ENCODE data around the gene ANKMY1. TPM values are rescaled to one million over a fixed set of nuclear protein-coding genes. Genes with fewer than 3 reads are reported as not detected.
A peak's percentile ranks its signal among the peaks of the same experiment; 100 is the strongest.

The ANKMY1 gene
- total and polyA plus RNA-seq, 2 experiments from 2014 or later = 2.3 to 8.9 TPM

- ATAC-seq (peak; percentile 98), DNase-seq (ENCODE audit: low spot score) (peak; percentile 79)
- Mint-ChIP-seq H3K27me3 (ENCODE audit: insufficient read depth, low read depth, poor library complexity) (peaks cover 2% of the 10 kb centered on the region), H3K9me3 (no peaks in the 10 kb centered on the region), H3K4me1 (no peaks in the 10 kb centered on the region), H3K4me3 (peak overlapping the region; percentile 44; the same call in 1 of the 3 replicates), H3K36me3 (ENCODE audit: low read depth) (peaks cover 2% of the 10 kb centered on the region; the same call in 1 of the 3 replicates), H3K27ac (no peak overlapping the region)
- Histone ChIP-seq H3K4me3 (no peak overlapping the region), H3K36me3 (ENCODE audit: insufficient read depth) (no peaks in the 10 kb centered on the region), H3K4me1 (ENCODE audit: insufficient read depth) (no peaks in the 10 kb centered on the region), H2AFZ (0 out of 2 replicates have a peak overlapping the region, but pooled peaks have one; percentile 84), H3K27me3 (ENCODE audit: insufficient read depth) (no peaks in the 10 kb centered on the region), H4K20me1 (replicated peaks; ENCODE audit: insufficient read depth) (no peaks in the 10 kb centered on the region; the same call in 1 of the 2 replicates), H3K4me2 (no peak overlapping the region), H3K27ac (ENCODE audit: low read depth) (no peak overlapping the region), H3K9me2 (ENCODE audit: insufficient read depth) (no peaks in the 10 kb centered on the region), H3F3A (replicated peaks; ENCODE audit: low read depth) (no peaks in the 10 kb centered on the region), H3K79me2 (replicated peaks; ENCODE audit: insufficient read depth) (no peaks in the 10 kb centered on the region)
- peak; percentile 60 to 66 for TF ChIP-seq CTCF (conservative IDR thresholded peaks at IDR 0.05; ENCODE audit: low read depth in 2 of 2)
- no peak for TF ChIP-seq STAT1 (IDR thresholded peaks at IDR 0.05; ENCODE audit: unreplicated experiment)
- no peak for TF ChIP-seq ZNF462 (CRISPR knock-in tag; IDR thresholded peaks at IDR 0.05)
- no peak for TF ChIP-seq ZNF331 (CRISPR knock-in tag; IDR thresholded peaks at IDR 0.05; ENCODE audit: low read depth)
- TF ChIP-seq NANOG (IDR thresholded peaks at IDR 0.05; ENCODE audit: borderline replicate concordance) = no peak
- no peak for TF ChIP-seq ZNF114 (CRISPR knock-in tag; IDR thresholded peaks at IDR 0.05)
- no peak for TF ChIP-seq JUNB (IDR thresholded peaks at IDR 0.05; ENCODE audit: unreplicated experiment)
- TF ChIP-seq EZH2phosphoT487 (IDR thresholded peaks at IDR 0.05; ENCODE audit: unreplicated experiment) = no peak
- TF ChIP-seq CREB1 (CRISPR knock-in tag; IDR thresholded peaks at IDR 0.05; ENCODE audit: low read depth) = no peak
- no peak for TF ChIP-seq EZH2 (IDR thresholded peaks at IDR 0.05; ENCODE audit: low read depth, unreplicated experiment)
- TF ChIP-seq POLR2AphosphoS5 (IDR thresholded peaks at IDR 0.05; ENCODE audit: low read depth) = no peak
- TF ChIP-seq REST (IDR thresholded peaks at IDR 0.05; ENCODE audit: unreplicated experiment) = peak; percentile 49
- TF ChIP-seq ETS1 (IDR thresholded peaks at IDR 0.05) = 0 out of 2 replicates have a peak, but pooled peaks have one; percentile 27
Observed at GRCh38 chr2:240604291-240604938, 46.6 kb upstream of the ANKMY1 start.
